HFF-Myc (cell line): ENCODE measurements around the gene PCDHA10.
"Not testable (repeated sequence)": the region's sequence is repeated elsewhere in the genome, so short reads cannot be mapped to it uniquely, and the experiment has no call there.

Source experiments
- DNase-seq: peaks from one replicate; pipeline ENCODE4 v3.0.0-alpha.2; 2011; ENCODE audit warnings: low read depth; ENCODE audit errors: extremely low read depth
- H3K4me3 ChIP-seq: replicated peaks from 2 replicates; pipeline ENCODE4 v1.5.1; 2011; ENCODE audit warnings: low read depth, mild to moderate bottlenecking, control low read depth, low read length
- TF ChIP-seq, protein P1 (sequence below): IDR thresholded peaks from 2 replicates; pipeline ENCODE4 v1.5.1; 2012; ENCODE audit warnings: mild to moderate bottlenecking, low read depth, low read length, control low read depth; ENCODE audit errors: missing control alignments

The PCDHA10 gene

DNA sequence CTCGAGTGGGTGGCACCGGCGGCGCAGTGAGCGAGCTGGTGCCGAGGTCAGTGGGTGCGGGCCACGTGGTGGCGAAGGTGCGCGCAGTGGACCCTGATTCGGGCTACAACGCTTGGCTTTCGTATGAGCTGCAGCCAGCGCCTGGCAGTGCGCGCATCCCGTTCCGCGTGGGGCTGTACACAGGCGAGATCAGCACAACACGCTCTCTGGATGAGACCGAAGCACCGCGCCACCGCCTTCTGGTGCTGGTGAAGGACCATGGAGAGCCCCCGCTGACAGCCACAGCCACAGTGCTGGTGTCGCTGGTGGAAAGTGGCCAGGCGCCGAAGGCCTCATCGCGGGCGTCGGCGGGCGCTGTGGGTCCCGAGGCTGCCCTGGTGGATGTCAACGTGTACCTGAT lies 32.2 kb upstream of the PCDHA10 start:
- DNase-seq = no peak
- TF ChIP-seq, protein P1, sequence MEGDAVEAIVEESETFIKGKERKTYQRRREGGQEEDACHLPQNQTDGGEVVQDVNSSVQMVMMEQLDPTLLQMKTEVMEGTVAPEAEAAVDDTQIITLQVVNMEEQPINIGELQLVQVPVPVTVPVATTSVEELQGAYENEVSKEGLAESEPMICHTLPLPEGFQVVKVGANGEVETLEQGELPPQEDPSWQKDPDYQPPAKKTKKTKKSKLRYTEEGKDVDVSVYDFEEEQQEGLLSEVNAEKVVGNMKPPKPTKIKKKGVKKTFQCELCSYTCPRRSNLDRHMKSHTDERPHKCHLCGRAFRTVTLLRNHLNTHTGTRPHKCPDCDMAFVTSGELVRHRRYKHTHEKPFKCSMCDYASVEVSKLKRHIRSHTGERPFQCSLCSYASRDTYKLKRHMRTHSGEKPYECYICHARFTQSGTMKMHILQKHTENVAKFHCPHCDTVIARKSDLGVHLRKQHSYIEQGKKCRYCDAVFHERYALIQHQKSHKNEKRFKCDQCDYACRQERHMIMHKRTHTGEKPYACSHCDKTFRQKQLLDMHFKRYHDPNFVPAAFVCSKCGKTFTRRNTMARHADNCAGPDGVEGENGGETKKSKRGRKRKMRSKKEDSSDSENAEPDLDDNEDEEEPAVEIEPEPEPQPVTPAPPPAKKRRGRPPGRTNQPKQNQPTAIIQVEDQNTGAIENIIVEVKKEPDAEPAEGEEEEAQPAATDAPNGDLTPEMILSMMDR = no peak
- no peak overlapping the region for H3K4me3 ChIP-seq

DNA sequence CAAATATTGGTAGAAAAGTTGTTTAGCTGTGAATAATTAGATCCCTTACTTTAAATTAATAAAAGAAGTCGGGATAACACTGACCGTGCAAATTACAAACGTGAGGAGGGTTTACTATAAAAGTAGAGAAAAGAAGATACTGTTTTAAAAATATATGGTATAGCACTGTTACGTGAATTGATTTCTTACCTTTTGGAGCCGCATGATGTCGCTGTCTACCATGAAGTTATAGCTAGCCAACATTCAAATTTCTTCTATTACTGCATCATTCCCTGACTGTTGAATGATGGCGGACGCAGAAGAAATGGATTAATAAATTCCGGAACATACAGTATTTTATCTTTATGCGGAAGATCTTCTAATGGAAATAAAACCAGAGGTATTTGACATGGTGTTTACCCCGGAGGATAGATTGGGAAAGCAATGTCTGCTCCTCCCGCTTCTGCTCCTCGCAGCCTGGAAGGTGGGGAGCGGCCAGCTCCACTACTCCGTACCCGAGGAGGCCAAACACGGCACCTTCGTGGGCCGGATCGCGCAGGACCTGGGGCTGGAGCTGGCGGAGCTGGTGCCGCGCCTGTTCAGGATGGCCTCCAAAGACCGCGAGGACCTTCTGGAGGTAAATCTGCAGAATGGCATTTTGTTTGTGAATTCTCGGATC lies 27.9 kb upstream of the PCDHA10 start, which contains the start of gene PCDHA6:
PCDHA6 (plus strand) TSS at position 257 of the 658 bp plus-strand sequence; CDS start at position 389, 132 bp downstream.
- DNase-seq = no peak
- no peak within 1 kb of the TSS for H3K4me3 ChIP-seq
- TF ChIP-seq, protein P1 = no peak

DNA sequence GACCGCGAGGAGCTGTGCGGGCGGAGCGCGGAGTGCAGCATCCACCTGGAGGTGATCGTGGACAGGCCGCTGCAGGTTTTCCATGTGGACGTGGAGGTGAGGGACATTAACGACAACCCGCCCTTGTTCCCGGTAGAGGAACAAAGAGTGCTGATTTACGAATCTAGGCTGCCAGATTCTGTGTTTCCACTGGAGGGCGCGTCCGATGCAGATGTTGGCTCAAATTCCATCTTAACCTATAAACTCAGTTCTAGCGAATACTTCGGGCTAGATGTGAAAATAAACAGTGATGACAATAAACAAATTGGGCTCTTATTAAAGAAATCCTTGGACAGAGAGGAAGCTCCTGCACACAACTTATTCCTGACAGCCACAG lies 27.3 kb upstream of the PCDHA10 start:
- TF ChIP-seq, protein P1 = no peak
- no peak overlapping the region for H3K4me3 ChIP-seq
- DNase-seq = no peak

DNA sequence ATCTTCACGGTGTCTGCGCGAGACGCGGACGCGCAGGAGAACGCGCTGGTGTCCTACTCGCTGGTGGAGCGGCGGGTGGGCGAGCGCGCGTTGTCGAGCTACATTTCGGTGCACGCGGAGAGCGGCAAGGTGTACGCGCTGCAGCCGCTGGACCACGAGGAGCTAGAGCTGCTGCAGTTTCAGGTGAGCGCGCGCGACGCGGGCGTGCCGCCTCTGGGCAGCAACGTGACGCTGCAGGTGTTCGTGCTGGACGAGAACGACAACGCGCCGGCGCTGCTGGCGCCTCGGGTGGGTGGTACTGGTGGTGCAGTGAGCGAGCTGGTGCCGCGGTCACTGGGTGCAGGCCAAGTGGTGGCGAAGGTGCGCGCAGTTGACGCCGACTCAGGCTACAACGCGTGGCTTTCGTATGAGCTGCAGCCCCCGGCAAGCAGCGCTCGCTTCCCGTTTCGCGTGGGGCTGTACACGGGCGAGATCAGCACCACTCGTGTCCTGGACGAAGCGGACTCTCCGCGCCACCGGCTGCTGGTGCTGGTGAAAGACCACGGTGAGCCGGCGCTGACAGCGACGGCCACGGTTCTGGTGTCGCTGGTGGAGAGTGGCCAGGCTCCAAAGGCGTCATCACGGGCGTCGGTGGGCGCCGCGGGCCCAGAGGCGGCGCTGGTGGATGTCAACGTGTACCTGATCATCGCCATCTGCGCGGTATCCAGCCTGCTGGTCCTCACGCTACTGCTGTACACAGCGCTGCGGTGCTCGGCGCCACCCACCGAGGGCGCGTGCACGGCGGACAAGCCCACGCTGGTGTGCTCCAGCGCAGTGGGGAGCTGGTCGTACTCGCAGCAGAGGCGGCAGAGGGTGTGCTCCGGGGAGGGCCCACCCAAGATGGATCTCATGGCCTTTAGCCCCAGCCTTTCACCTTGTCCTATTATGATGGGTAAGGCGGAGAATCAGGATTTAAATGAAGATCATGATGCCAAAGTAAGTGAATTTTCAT lies 25.9 kb upstream of the PCDHA10 start:
- not testable (repeated sequence) for H3K4me3 ChIP-seq, DNase-seq

DNA sequence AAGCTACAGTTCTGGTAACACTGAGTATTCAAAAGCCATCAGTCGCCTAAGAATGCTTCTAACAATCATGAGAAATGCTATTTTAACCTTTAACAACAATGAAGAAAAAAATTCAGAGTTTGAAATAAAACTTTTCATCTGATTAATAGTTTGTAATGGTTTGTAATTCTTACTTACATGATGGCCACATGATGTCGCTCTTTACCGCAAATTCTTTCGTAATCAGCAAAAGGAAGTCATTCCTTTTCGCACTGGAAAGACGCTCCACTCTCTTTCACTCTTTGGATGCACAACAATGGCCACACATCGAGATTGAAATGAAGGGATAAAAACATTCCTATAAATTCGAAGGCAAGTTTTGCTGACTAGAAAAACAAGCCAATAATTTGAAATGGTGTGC lies 21.7 kb upstream of the PCDHA10 start, which contains the start of gene PCDHA7:
PCDHA7 (plus strand) TSS at position 277 of the 400 bp plus-strand sequence; CDS start at position 392, 115 bp downstream.
- TF ChIP-seq, protein P1 = no peak
- H3K4me3 ChIP-seq = no peak within 1 kb of the TSS
- no peak for DNase-seq

DNA sequence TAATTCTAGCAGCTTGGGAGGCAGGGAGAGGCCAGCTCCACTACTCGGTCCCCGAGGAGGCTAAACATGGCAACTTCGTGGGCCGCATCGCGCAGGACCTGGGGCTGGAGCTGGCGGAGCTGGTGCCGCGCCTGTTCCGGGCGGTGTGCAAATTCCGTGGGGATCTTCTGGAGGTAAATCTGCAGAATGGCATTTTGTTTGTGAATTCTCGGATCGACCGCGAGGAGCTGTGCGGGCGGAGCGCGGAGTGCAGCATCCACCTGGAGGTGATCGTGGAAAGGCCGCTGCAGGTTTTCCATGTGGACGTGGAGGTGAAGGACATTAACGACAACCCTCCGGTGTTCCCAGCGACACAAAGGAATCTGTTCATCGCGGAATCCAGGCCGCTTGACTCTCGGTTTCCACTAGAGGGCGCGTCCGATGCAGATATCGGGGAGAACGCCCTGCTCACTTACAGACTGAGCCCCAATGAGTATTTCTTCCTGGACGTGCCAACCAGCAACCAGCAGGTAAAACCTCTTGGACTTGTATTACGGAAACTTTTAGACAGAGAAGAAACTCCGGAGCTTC lies 21.2 kb upstream of the PCDHA10 start:
- H3K4me3 ChIP-seq, DNase-seq: not testable (repeated sequence)

DNA sequence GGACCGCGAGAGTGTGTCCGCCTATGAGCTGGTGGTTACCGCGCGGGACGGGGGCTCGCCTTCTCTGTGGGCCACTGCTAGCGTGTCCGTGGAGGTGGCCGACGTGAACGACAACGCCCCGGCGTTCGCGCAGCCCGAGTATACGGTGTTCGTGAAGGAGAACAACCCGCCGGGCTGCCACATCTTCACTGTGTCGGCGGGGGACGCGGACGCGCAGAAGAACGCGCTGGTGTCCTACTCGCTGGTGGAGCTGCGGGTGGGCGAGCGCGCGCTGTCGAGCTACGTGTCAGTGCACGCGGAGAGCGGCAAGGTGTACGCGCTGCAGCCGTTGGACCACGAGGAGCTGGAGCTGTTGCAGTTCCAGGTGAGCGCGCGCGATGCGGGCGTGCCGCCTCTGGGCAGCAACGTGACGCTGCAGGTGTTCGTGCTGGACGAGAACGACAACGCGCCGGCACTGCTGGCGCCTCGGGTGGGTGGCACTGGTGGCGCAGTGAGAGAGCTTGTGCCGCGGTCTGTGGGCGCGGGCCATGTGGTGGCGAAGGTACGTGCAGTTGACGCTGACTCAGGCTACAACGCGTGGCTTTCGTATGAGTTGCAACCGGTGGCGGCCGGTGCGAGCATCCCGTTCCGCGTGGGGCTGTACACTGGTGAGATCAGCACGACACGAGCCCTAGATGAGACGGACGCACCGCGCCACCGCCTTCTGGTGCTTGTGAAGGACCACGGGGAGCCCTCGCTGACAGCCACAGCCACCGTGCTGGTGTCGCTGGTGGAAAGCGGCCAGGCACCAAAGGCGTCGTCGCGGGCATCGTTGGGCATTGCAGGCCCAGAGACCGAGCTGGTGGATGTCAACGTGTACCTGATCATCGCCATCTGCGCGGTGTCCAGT lies 19.8 kb upstream of the PCDHA10 start:
- H3K4me3 ChIP-seq = no peak overlapping the region
- TF ChIP-seq, protein P1 = no peak
- DNase-seq = no peak
